GM10248 (cell line): ENCODE measurements around the gene NOXA1.

ENCODE experiments used
- CTCF ChIA-PET: fragments of 300-600 bp; sonication (Branson Sonifier 250); formaldehyde crosslinking; extraction: SDS; loops from one replicate; lab custom pipeline; 2021; ENCODE audit warnings: antibody characterized with exemption; lab: Yijun Ruan, JAX
- POLR2A ChIA-PET: fragments of 350-650 bp; sonication (Branson Sonifier 250); formaldehyde crosslinking; extraction: SDS; loops from one replicate; lab custom pipeline; 2020; ENCODE audit warnings: antibody characterized with exemption; lab: Yijun Ruan, JAX
- DNase-seq: peaks from one replicate; pipeline ENCODE4 v3.0.0; 2012; ENCODE audit errors: extremely low spot score
- CTCF ChIP-seq: IDR thresholded peaks from 2 replicates; pipeline ENCODE4 v1.5.1; 2012; ENCODE audit warnings: mild to moderate bottlenecking, low read depth; ENCODE audit errors: extremely low read depth, missing control alignments, control extremely low read depth

The NOXA1 gene

GRCh38 chr9:137455359-137455991 is 32.3 kb downstream of the NOXA1 start:
- CTCF ChIA-PET = interaction anchor here (0.9 to 1.0 kb wide), 3 partner anchors 10 to 153 kb away, joined by 3 read pairs; partner anchors contain the start of gene NRARP

GRCh38 chr9:137456061-137456863 is 33.1 kb downstream of the NOXA1 start:
- TF ChIP-seq CTCF = no peak
- DNase-seq = no peak
- ChIA-PET CTCF (interaction anchor here (0.8 to 1.6 kb wide), 6 partner anchors 11 to 170 kb away, joined by 3 to 5 read pairs (median 3); partner anchors contain the start of gene NRARP), POLR2A (interaction anchor here (0.6 kb wide), 1 partner anchor 15 kb away, joined by 3 read pairs; no protein-coding TSS in a partner anchor)

More at GRCh38 chr9:137455359-137455991, 32.3 kb downstream of the NOXA1 start:
- POLR2A ChIA-PET = interaction anchor here (0.6 kb wide), 1 partner anchor 14 kb away, joined by 3 read pairs; no protein-coding TSS in a partner anchor
- TF ChIP-seq CTCF = no peak
- DNase-seq = no peak

GRCh38 chr9:137456864-137457405 is 33.7 kb downstream of the NOXA1 start:
- CTCF ChIA-PET = interaction anchor here (0.8 to 1.6 kb wide), 5 partner anchors 11 to 170 kb away, joined by 3 to 5 read pairs (median 3); no protein-coding TSS in a partner anchor

GRCh38 chr9:137457406-137458193 is 34.4 kb downstream of the NOXA1 start:
- DNase-seq = no peak
- ChIA-PET POLR2A (no interaction called here), CTCF (interaction anchor here (0.8 to 1.6 kb wide), 5 partner anchors 11 to 171 kb away, joined by 3 to 5 read pairs (median 3); no protein-coding TSS in a partner anchor)
- TF ChIP-seq CTCF = no peak

More at GRCh38 chr9:137456864-137457405, 33.7 kb downstream of the NOXA1 start:
- POLR2A ChIA-PET = no interaction called here
- DNase-seq = no peak
- no peak for TF ChIP-seq CTCF

- POLR2A ChIA-PET = interaction anchor here (1.0 kb wide), 1 partner anchor 156 kb away, joined by 6 read pairs; the partner anchor contains the start of gene NRARP
- no peak for TF ChIP-seq CTCF
- no peak for DNase-seq
- CTCF ChIA-PET = interaction anchor here (1.0 to 1.3 kb wide), 3 partner anchors 13 to 51 kb away, joined by 3 to 7 read pairs (median 6); partner anchors contain the start of genes EXD3 and NOXA1
Observed at GRCh38 chr9:137458194-137459151, 35.3 kb downstream of the NOXA1 start.
